Measurements from ENCODE around the gene PMP22. TPM values are rescaled to one million over a fixed set of nuclear protein-coding genes. Genes with fewer than 3 reads are reported as not detected.

Gene PMP22
- total RNA-seq, 4 donors from 2014 or later: 260 to 386 (median 339) TPM

- TF ChIP-seq CTCF (IDR thresholded peaks at IDR 0.05; ENCODE audit: low read depth): no peak
Observed at GRCh38 chr17:15288859-15289258, 23.7 kb upstream of the PMP22 start.

- TF ChIP-seq CTCF (IDR thresholded peaks at IDR 0.05; ENCODE audit: low read depth): no peak
Observed at GRCh38 chr17:15287538-15288267, 22.6 kb upstream of the PMP22 start.

- TF ChIP-seq CTCF (IDR thresholded peaks at IDR 0.05; ENCODE audit: low read depth): no peak
Observed at GRCh38 chr17:15285466-15285865, 20.3 kb upstream of the PMP22 start.

GRCh38 chr17:15284537-15284936 lies 19.4 kb upstream of the PMP22 start:
- TF ChIP-seq CTCF (IDR thresholded peaks at IDR 0.05; ENCODE audit: low read depth): no peak

GRCh38 chr17:15284107-15284506 lies 19.0 kb upstream of the PMP22 start:
- TF ChIP-seq CTCF (IDR thresholded peaks at IDR 0.05; ENCODE audit: low read depth): no peak

- no peak for TF ChIP-seq CTCF (IDR thresholded peaks at IDR 0.05; ENCODE audit: low read depth)
Observed at GRCh38 chr17:15281909-15282308, 16.8 kb upstream of the PMP22 start.

- TF ChIP-seq CTCF (IDR thresholded peaks at IDR 0.05; ENCODE audit: low read depth): no peak
Observed at GRCh38 chr17:15278924-15279477, 13.9 kb upstream of the PMP22 start.

Measured in subcutaneous adipose tissue (tissue), 4 donors.